Measurements from ENCODE around the gene FAM53A.

FAM53A gene

GRCh38 chr4:1683261-1683735 lies 815 bp downstream of the FAM53A start:
- Histone ChIP-seq H3K4me3 (replicated peaks; ENCODE audit: low read depth, low read length) (peak overlapping the region; percentile 54), H3K36me3 (ENCODE audit: control insufficient read depth, insufficient read depth, low read length) (no peaks in the 10 kb centered on the region), H3K27me3 (replicated peaks; ENCODE audit: control insufficient read depth, insufficient read depth, low read length) (no peaks in the 10 kb centered on the region)
- no peak for DNase-seq (ENCODE audit: extremely low read depth, insufficient read length)
- no peak for TF ChIP-seq CTCF (IDR thresholded peaks at IDR 0.05; ENCODE audit: insufficient read depth, low read length, poor library complexity, severe bottlenecking)

- DNase-seq (ENCODE audit: extremely low read depth, insufficient read length): no peak
- no peak for TF ChIP-seq CTCF (IDR thresholded peaks at IDR 0.05; ENCODE audit: insufficient read depth, low read length, poor library complexity, severe bottlenecking)
- H3K27me3 ChIP-seq (replicated peaks; ENCODE audit: control insufficient read depth, insufficient read depth, low read length): no peaks in the 10 kb centered on the region
- no peaks in the 10 kb centered on the region for H3K36me3 ChIP-seq (ENCODE audit: control insufficient read depth, insufficient read depth, low read length)
- no peak overlapping the region for H3K4me3 ChIP-seq (replicated peaks; ENCODE audit: low read depth, low read length)
Observed at GRCh38 chr4:1682860-1683259, 1.3 kb downstream of the FAM53A start.

- Histone ChIP-seq H3K4me3 (replicated peaks; ENCODE audit: low read depth, low read length) (no peak overlapping the region), H3K36me3 (ENCODE audit: control insufficient read depth, insufficient read depth, low read length) (no peaks in the 10 kb centered on the region), H3K27me3 (replicated peaks; ENCODE audit: control insufficient read depth, insufficient read depth, low read length) (no peaks in the 10 kb centered on the region)
- DNase-seq (ENCODE audit: extremely low read depth, insufficient read length): no peak
- TF ChIP-seq CTCF (IDR thresholded peaks at IDR 0.05; ENCODE audit: insufficient read depth, low read length, poor library complexity, severe bottlenecking): no peak
Observed at GRCh38 chr4:1678244-1678643, 5.9 kb downstream of the FAM53A start.

GRCh38 chr4:1676605-1677525 lies 7.2 kb downstream of the FAM53A start:
- DNase-seq (ENCODE audit: extremely low read depth, insufficient read length): no peak
- H3K36me3 ChIP-seq (ENCODE audit: control insufficient read depth, insufficient read depth, low read length): no peaks in the 10 kb centered on the region
- H3K4me3 ChIP-seq (replicated peaks; ENCODE audit: low read depth, low read length): no peak overlapping the region
- H3K27me3 ChIP-seq (replicated peaks; ENCODE audit: control insufficient read depth, insufficient read depth, low read length): no peaks in the 10 kb centered on the region
- no peak for TF ChIP-seq CTCF (IDR thresholded peaks at IDR 0.05; ENCODE audit: insufficient read depth, low read length, poor library complexity, severe bottlenecking)

- no peaks in the 10 kb centered on the region for H3K27me3 ChIP-seq (replicated peaks; ENCODE audit: control insufficient read depth, insufficient read depth, low read length)
- TF ChIP-seq CTCF (IDR thresholded peaks at IDR 0.05; ENCODE audit: insufficient read depth, low read length, poor library complexity, severe bottlenecking): no peak
- H3K36me3 ChIP-seq (ENCODE audit: control insufficient read depth, insufficient read depth, low read length): no peaks in the 10 kb centered on the region
- H3K4me3 ChIP-seq (replicated peaks; ENCODE audit: low read depth, low read length): no peak overlapping the region
- DNase-seq (ENCODE audit: extremely low read depth, insufficient read length): no peak
Observed at GRCh38 chr4:1675802-1676137, 8.3 kb downstream of the FAM53A start.
